Activated B cell treated with CpG ODN at 0.5 μM for 24 hours (primary cell): Measurements from ENCODE around the gene DAB1. TPM values are rescaled to one million over a fixed set of nuclear protein-coding genes. Genes with fewer than 3 reads are reported as not detected.

Source experiments
- ATAC-seq: fragments of 200-7000 bp; cut with Tn5 transposase; one replicate; pipeline ENCODE4 v1.10.0; 2021; ENCODE audit warnings: low read depth, mild to moderate bottlenecking, moderate library complexity
- CTCF ChIA-PET: fragments of 350-600 bp; sonication (Branson Sonifier 250); formaldehyde crosslinking; loops from one replicate; lab custom pipeline; 2021; ENCODE audit warnings: antibody characterized with exemption; lab: Charles Lee
- POLR2A ChIA-PET: fragments of 350-600 bp; sonication (Branson Sonifier 250); formaldehyde crosslinking; loops from one replicate; lab custom pipeline; 2021; ENCODE audit warnings: antibody characterized with exemption; lab: Charles Lee
- DNase-seq: peaks from one replicate; pipeline ENCODE4 v3.0.0; 2022
- H3K27ac Mint-ChIP-seq: one replicate; pipeline ENCODE4 v1.8.0; 2020; ENCODE audit warnings: mixed read lengths
- H3K27me3 Mint-ChIP-seq: one replicate; pipeline ENCODE4 v1.8.0; 2021; ENCODE audit warnings: mixed read lengths
- H3K36me3 Mint-ChIP-seq: one replicate; pipeline ENCODE4 v1.8.0; 2021; ENCODE audit warnings: low read depth, mixed read lengths
- H3K4me1 Mint-ChIP-seq: one replicate; pipeline ENCODE4 v1.8.0; 2021; ENCODE audit warnings: mixed read lengths
- H3K4me3 Mint-ChIP-seq: one replicate; pipeline ENCODE4 v1.8.0; 2020; ENCODE audit warnings: mild to moderate bottlenecking, mixed read lengths
- H3K9me3 Mint-ChIP-seq: one replicate; pipeline ENCODE4 v1.8.0; 2020; ENCODE audit warnings: mixed read lengths
- intact Hi-C: fragments of 100-400 bp; cut with micrococcal nuclease; formaldehyde crosslinking; loops from one replicate; pipeline ENCODE4 v1.15.1; 2024
- total RNA-seq: library from RNA; stranded (reverse); gene quantifications from 2 replicates; pipeline ENCODE4 v1.2.3, GENCODE V29; 2022
- TF ChIP-seq, protein P1 (sequence below): fragments of 200-600 bp; IDR thresholded peaks from one replicate; pipeline ENCODE4 v1.8.0; 2022; ENCODE audit warnings: antibody characterized with exemption, mild to moderate bottlenecking

The DAB1 gene
- total RNA-seq, 1 donor from 2014 or later, result not detected

DNA sequence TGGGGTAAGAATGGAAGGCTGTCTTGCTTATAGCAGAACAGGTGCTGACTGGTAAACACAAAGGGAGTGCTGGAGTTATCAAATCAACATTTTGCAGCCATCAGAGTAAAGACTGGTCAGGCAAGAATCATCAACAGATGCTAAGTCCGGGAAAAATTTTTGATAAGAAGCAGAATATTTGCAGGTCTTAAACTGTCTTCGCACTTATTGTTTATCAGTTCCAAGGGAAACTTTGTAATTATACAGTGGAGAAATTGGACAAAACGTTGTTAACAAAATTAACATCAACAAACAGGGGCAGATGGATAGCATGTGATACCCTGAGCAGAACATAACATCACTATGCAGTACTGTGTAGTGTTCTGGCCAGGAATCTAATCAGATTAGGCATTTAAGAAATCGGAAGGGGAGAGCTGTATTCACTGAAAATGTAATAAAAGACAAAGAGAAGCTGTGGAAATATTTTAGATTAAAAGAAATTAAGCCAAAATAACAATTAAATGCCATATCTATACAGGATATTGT, 127.1 kb downstream of the DAB1 start:
- TF ChIP-seq, protein P1, sequence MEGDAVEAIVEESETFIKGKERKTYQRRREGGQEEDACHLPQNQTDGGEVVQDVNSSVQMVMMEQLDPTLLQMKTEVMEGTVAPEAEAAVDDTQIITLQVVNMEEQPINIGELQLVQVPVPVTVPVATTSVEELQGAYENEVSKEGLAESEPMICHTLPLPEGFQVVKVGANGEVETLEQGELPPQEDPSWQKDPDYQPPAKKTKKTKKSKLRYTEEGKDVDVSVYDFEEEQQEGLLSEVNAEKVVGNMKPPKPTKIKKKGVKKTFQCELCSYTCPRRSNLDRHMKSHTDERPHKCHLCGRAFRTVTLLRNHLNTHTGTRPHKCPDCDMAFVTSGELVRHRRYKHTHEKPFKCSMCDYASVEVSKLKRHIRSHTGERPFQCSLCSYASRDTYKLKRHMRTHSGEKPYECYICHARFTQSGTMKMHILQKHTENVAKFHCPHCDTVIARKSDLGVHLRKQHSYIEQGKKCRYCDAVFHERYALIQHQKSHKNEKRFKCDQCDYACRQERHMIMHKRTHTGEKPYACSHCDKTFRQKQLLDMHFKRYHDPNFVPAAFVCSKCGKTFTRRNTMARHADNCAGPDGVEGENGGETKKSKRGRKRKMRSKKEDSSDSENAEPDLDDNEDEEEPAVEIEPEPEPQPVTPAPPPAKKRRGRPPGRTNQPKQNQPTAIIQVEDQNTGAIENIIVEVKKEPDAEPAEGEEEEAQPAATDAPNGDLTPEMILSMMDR, result no peak
- Mint-ChIP-seq H3K9me3 (no peaks in the 10 kb centered on the region), H3K4me1 (no peaks in the 10 kb centered on the region), H3K27ac (no peak overlapping the region), H3K27me3 (no peaks in the 10 kb centered on the region), H3K4me3 (no peak overlapping the region), H3K36me3 (no peaks in the 10 kb centered on the region)
- intact Hi-C loops, result loop anchor here (5.0 kb wide), 1 partner anchor 1251 kb away; the partner anchor contains the start of gene OMA1
- DNase-seq, result no peak
- no peak for ATAC-seq
- POLR2A ChIA-PET, result no interaction called here
- CTCF ChIA-PET, result no interaction called here

DNA sequence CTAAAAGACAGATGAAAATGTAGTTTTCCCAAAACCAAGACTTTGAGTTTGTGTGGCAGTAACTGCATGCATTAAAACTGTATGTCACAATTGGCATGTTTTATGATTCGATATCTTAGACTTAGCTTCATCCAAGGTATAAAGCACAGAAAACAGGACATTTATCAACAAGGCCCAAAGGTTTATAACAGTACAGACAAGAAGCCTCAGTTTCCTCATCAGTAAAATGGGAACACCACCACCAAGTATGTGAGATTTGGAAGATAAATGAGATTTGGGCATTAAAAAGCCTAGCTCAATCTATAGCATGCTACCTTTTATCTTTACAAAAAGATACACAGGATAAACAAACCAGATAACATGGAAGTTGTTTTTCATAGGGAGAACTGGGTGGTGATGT, 128.5 kb downstream of the DAB1 start:
- ChIA-PET POLR2A (no interaction called here), CTCF (no interaction called here)
- Mint-ChIP-seq H3K27me3 (no peaks in the 10 kb centered on the region), H3K4me1 (no peaks in the 10 kb centered on the region), H3K9me3 (no peaks in the 10 kb centered on the region), H3K4me3 (no peak overlapping the region), H3K27ac (no peak overlapping the region), H3K36me3 (no peaks in the 10 kb centered on the region)
- TF ChIP-seq, protein P1, result no peak
- intact Hi-C loops, result loop anchor here (5.0 kb wide), 1 partner anchor 1252 kb away; the partner anchor contains the start of gene OMA1
- ATAC-seq, result no peak
- DNase-seq, result no peak

- ChIA-PET CTCF (no interaction called here), POLR2A (no interaction called here)
- ATAC-seq, result no peak
- no peak overlapping the region for H3K4me3 Mint-ChIP-seq
- H3K4me1 Mint-ChIP-seq, result no peaks in the 10 kb centered on the region
- intact Hi-C loops, result no loop called here
- no peaks in the 10 kb centered on the region for H3K9me3 Mint-ChIP-seq
- DNase-seq, result no peak
- peaks cover 3% of the 10 kb centered on the region for H3K27me3 Mint-ChIP-seq
- no peaks in the 10 kb centered on the region for H3K36me3 Mint-ChIP-seq
- TF ChIP-seq, protein P1, result no peak
- no peak overlapping the region for H3K27ac Mint-ChIP-seq
Measured at GRCh38 chr1:57294177-57294576, 129.7 kb downstream of the DAB1 start.

GRCh38 chr1:57293214-57293613, 130.6 kb downstream of the DAB1 start:
- ChIA-PET CTCF (no interaction called here), POLR2A (no interaction called here)
- TF ChIP-seq, protein P1, result no peak
- no peak for DNase-seq
- Mint-ChIP-seq H3K4me3 (no peak overlapping the region), H3K36me3 (no peaks in the 10 kb centered on the region), H3K4me1 (no peaks in the 10 kb centered on the region), H3K27ac (no peak overlapping the region), H3K9me3 (no peaks in the 10 kb centered on the region), H3K27me3 (peaks cover 6% of the 10 kb centered on the region)
- intact Hi-C loops, result no loop called here
- no peak for ATAC-seq

DNA sequence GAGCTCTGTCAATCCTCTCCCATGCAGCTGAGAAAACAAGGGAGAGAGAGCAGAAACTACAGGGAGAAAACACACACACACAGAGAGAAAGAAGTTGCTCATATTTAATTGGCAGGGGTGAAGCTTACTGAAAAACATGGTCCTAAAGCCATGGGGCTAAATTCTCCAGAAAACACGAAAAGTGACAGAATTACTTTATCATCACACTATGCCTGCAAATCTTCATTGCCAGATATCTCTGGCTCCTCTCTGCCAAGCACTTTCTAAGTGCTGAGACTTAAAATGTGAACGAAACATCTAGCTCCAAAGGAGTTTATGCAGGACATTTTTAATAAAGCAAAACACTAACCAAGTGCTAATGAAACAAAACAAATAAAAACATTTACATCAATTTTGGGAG, 134.1 kb downstream of the DAB1 start:
- no peaks in the 10 kb centered on the region for H3K36me3 Mint-ChIP-seq

More for the DNA sequence above, 134.1 kb downstream of the DAB1 start:
- TF ChIP-seq, protein P1, result no peak
- ATAC-seq (no peak), DNase-seq (no peak)
- no peaks in the 10 kb centered on the region for H3K9me3 Mint-ChIP-seq
- ChIA-PET POLR2A (no interaction called here), CTCF (no interaction called here)
- H3K27me3 Mint-ChIP-seq, result peaks cover 11% of the 10 kb centered on the region
- H3K27ac Mint-ChIP-seq, result no peak overlapping the region
- no peak overlapping the region for H3K4me3 Mint-ChIP-seq
- intact Hi-C loops, result no loop called here
- no peaks in the 10 kb centered on the region for H3K4me1 Mint-ChIP-seq
